Lung (tissue), 12 donors: ENCODE measurements around the gene NCK1. TPM values are rescaled to one million over a fixed set of nuclear protein-coding genes. Genes with fewer than 3 reads are reported as not detected.

Source experiments
- ATAC-seq: fragments of 200-7000 bp; cut with Tn5 transposase; one replicate; pipeline ENCODE4 v1.9.1; 2020; ENCODE audit warnings: moderate number of reproducible peaks; ENCODE audit not compliant: insufficient read depth, low FRiP score
- DNase-seq, 3 donors: peaks; one replicate each; pipeline ENCODE4 v3.0.0-alpha.2; 2013 to 2017
- H3K27ac ChIP-seq, 2 donors: one replicate each; pipeline ENCODE4 v1.5.1; 2013; ENCODE audit warnings: mild to moderate bottlenecking in 2 of 2, moderate library complexity in 2 of 2, control low read depth in 1 of 2, inconsistent platforms in 1 of 2, low read depth in 1 of 2, low read length in 1 of 2
- H3K27me3 ChIP-seq, 3 donors: one replicate each; pipeline ENCODE4 v1.5.1; 2013; ENCODE audit warnings: low read length in 2 of 3; ENCODE audit not compliant: control insufficient read depth in 3 of 3, insufficient read depth in 3 of 3
- H3K36me3 ChIP-seq, 4 donors: one replicate each; pipeline ENCODE4 v1.5.1; 2013; ENCODE audit warnings: low read length in 4 of 4, mild to moderate bottlenecking in 1 of 4, moderate library complexity in 1 of 4; ENCODE audit not compliant: control insufficient read depth in 4 of 4, insufficient read depth in 4 of 4
- H3K4me1 ChIP-seq, 5 donors: one replicate each; pipeline ENCODE4 v1.5.1; 2013; ENCODE audit warnings: low read length in 5 of 5, mild to moderate bottlenecking in 2 of 5, moderate library complexity in 1 of 5; ENCODE audit not compliant: control insufficient read depth in 5 of 5, insufficient read depth in 5 of 5
- H3K4me3 ChIP-seq: one replicate; pipeline ENCODE4 v1.5.1; 2013; ENCODE audit warnings: mild to moderate bottlenecking, control low read depth, moderate library complexity
- H3K9ac ChIP-seq, 2 donors: one replicate each; pipeline ENCODE4 v1.5.1; 2013; ENCODE audit warnings: low read length in 2 of 2, control low read depth in 1 of 2; ENCODE audit not compliant: insufficient read depth in 1 of 2
- H3K9me3 ChIP-seq, 4 donors: one replicate each; pipeline ENCODE4 v1.5.1; 2013; ENCODE audit warnings: low read length in 3 of 4, mild to moderate bottlenecking in 1 of 4, moderate library complexity in 1 of 4; ENCODE audit not compliant: control insufficient read depth in 4 of 4, insufficient read depth in 3 of 4
- WGBS, 2 donors: extraction: QIAGEN DNeasy Blood & Tissue Kit; methylation state at CpG; one replicate each; pipeline ENCODE4 v1.1.7; 2013; 5-methylcytosine and 5-hydroxymethylcytosine counted together
- polyA plus RNA-seq, 2 donors: library from polyadenylated mRNA; stranded (reverse); fragments of 200-250 nt; gene quantifications; one replicate each; pipeline ENCODE4 v1.2.1, GENCODE V29; 2013
- total RNA-seq, 2 donors: library from RNA; depleted of rRNA in 1 of 2; stranded (reverse); fragments of >200 nt in 1 of 2; gene quantifications; one replicate each; pipeline ENCODE4 v1.2.1, GENCODE V29; 2014 to 2021
- TF ChIP-seq, protein P1 (sequence below): IDR thresholded peaks from 2 replicates; pipeline ENCODE4 v1.5.1; 2012; ENCODE audit warnings: mild to moderate bottlenecking; ENCODE audit errors: control extremely low read depth, extremely low read depth
- donor health status: control.
- donor health status: control.
- donor health status: Bipolar disorder and iron deficiency.
- donor health status: healthy.
- donor health status: DM: yes; HTN: yes; CAD: no.

Gene NCK1
- total and polyA plus RNA-seq, 4 donors, result 11.3 to 68.0 (median 30.2) TPM

DNA sequence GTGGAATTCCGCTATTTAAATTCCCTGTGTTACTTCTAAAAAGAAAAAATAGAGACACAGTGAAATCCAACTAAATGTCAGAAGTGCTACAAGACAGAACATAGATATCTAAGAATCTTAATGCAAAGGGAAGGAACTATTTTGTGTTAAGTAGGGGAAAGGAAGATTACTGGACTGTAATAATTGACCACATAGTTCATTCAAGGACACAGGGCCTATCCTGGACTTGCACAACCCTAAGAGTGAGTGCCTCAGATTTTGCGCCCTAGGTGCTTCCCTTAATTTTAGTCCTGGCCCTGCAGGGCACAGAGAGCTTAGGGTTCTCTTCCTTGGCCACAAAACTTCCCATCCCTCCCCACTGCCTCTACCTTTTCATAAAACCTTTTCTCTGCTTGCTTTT is 92.2 kb downstream of the NCK1 start:
- no peak overlapping the region for H3K27ac ChIP-seq
- H3K9ac ChIP-seq, result no peak overlapping the region
- H3K4me1 ChIP-seq, result peaks cover 0 to 4% (median 0%) of the 10 kb centered on the region in 5 donors
- no peaks in the 10 kb centered on the region for H3K9me3 ChIP-seq
- DNase-seq, result no peak
- no peaks in the 10 kb centered on the region for H3K27me3 ChIP-seq
- H3K4me3 ChIP-seq, result no peak overlapping the region
- ATAC-seq, result no peak
- 88 to 94% methylated on average over 2 of the region's 2 CpGs for WGBS, 2 donors
- no peaks in the 10 kb centered on the region for H3K36me3 ChIP-seq
- TF ChIP-seq, protein P1, sequence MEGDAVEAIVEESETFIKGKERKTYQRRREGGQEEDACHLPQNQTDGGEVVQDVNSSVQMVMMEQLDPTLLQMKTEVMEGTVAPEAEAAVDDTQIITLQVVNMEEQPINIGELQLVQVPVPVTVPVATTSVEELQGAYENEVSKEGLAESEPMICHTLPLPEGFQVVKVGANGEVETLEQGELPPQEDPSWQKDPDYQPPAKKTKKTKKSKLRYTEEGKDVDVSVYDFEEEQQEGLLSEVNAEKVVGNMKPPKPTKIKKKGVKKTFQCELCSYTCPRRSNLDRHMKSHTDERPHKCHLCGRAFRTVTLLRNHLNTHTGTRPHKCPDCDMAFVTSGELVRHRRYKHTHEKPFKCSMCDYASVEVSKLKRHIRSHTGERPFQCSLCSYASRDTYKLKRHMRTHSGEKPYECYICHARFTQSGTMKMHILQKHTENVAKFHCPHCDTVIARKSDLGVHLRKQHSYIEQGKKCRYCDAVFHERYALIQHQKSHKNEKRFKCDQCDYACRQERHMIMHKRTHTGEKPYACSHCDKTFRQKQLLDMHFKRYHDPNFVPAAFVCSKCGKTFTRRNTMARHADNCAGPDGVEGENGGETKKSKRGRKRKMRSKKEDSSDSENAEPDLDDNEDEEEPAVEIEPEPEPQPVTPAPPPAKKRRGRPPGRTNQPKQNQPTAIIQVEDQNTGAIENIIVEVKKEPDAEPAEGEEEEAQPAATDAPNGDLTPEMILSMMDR, result no peak

DNA sequence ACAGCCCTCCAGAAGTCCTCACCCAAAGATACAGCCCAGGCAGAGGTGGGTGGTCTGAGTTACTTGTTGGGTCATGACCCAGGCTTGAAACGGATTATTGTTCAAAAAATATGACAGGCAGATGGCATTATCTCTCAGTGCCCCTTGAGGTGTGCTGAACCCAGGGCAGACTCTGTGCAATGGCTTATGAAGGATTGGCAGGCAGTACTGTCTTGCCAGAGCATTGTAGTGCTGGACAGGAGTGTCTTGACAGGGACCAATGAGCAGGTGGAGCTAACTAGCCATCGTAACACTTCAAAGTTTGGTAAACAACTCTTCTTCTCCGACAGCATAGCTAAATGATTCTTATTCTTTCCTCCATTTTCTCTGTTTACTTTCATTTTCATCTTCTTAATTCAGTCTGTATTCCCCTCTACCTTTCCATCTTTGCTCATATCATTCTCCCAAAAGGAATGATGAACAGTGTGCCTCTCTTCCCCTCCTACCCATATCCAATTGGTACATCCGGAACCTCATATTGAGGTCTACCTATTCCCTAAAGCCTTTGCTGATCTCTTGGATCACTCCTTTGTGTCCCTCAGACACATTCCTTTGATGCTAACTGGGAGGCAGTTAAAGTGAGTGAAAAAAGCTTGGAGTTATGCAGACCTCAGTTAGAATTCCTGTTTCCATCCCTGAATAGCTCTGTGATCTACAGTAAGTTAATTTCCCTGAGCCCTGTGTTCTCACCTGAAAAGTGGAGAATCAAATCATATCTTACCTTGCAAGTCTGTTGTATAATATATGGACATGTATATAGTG is 93.2 kb downstream of the NCK1 start:
- ATAC-seq, result no peak
- Histone ChIP-seq H3K36me3 (no peaks in the 10 kb centered on the region), H3K4me3 (no peak overlapping the region), H3K27me3 (no peaks in the 10 kb centered on the region), H3K9ac (no peak overlapping the region), H3K27ac (no peak overlapping the region), H3K9me3 (no peaks in the 10 kb centered on the region), H3K4me1 (peaks cover 0 to 4% (median 0%) of the 10 kb centered on the region in 5 donors)
- TF ChIP-seq, protein P1, result no peak
- WGBS, 2 donors, result 77 to 80% methylated on average over 4 of the region's 4 CpGs
- DNase-seq, result no peak

DNA sequence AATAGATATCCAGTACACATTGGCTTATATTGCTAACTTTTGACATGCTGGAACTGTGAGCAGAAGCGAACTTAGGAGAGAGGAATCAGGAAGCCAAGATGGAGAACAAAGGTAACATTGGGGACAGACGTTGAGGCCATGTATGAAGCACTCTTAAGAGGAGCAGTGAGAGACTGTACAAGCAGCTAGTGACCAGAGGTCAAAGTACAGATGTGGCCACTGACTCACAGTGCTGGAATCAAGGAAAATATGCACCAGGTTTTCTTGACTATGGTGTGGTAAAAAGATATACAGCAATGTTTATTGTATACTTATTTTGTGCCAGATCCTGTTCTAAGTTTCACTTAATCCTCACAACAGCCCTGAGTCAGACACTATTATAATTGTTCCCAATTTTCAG is 93.8 kb downstream of the NCK1 start:
- Histone ChIP-seq H3K4me3 (no peak overlapping the region), H3K9ac (no peak overlapping the region), H3K4me1 (peaks cover 0 to 4% (median 0%) of the 10 kb centered on the region in 5 donors), H3K27me3 (no peaks in the 10 kb centered on the region), H3K27ac (no peak overlapping the region), H3K9me3 (no peaks in the 10 kb centered on the region), H3K36me3 (no peaks in the 10 kb centered on the region)
- WGBS, 2 donors, result 66 to 77% methylated on average over 2 of the region's 2 CpGs
- TF ChIP-seq, protein P1, result no peak
- ATAC-seq, result no peak
- no peak for DNase-seq
